ENCODE results near the gene PIP4K2B.

The PIP4K2B gene

DNA sequence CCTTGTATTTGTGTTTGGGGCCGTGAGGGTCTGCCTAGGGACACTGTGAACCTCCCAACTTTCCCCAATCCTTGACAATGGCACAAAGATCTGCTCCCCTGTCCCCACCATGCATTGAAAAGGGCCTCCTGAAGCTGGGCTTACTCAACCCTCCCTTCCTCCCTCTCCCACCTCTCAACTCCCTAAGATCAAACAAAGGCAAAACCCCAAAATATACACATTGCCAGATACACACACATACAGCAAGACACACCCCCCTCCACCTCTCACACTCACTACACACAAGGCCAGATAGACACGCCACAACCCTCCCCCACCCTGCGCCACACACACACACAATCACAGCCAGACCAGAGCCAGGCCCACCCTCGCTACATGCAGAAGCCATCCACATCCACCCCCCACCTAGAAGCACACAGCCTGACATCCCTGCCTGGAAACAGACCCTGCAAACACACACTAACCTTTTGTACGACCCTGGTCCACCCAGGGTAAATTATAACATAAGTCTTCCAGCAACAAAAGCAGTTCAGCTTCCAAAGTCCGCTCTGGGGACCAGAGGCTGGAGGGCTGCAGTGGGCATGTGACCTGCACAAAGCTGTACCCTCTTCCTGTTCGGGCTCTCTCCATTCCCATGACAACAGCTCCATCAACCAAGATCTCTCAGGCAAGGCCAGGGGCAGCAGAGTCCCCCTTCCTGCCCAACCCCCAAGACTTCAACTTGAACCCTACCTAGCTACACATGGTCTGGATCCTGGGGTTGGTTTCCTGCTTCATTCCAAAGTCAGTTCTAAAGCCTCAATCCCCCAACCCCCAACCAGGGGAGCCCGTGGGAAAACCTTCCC lies 53.1 kb downstream of the PIP4K2B start:
- DNase-seq (ENCODE audit: low read depth, low spot score), result no peak

DNA sequence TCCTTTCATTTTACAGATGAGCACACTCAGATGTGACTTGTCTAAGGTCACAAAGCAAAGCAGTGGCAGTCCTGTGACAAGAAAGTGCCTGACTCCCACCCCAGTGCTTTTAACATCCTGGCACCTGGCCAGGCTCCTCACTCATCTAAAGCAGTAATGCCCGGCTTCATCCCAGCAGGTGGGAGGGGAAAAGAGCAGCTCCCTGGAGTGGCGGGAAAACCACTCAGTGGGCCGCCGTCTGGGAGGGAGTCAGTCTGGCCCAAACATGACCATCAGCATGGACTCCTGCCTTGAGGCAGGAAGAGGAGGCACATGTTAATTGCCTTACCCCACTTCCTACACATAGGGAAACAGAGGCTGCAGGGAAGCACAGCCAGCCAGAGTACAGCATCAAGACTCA lies 53.8 kb downstream of the PIP4K2B start:
- DNase-seq (ENCODE audit: low read depth, low spot score), result no peak

DNA sequence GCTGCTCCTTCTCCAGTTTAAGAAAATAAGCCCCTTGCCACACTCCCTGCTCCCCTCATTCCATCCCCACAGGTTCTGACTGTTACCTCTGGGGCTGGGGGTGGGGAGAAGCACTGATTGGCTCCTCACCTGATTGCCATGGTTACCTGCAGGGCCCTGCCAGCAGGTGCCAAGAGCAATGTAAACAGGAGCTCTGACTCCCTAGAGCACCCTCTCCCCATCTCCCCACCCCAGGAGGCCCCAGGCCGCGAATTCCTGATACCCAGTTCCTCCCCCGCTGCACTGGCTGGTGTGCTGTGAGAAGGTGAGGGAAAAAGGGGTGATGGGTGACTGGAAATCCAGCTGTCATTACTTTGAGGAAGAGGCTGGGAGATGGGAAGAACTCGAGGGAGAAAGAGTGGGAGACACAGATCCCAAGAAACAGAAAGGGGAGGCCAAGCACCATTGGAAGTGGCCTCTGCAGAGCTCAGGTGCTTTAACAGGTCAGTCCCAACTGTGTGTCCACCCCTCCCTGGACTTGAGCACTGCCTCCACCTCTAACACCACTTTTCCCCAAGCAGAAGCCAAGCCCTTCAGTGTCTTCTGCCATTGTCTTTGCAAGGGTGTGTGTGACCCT lies 55.7 kb downstream of the PIP4K2B start:
- no peak for DNase-seq (ENCODE audit: low read depth, low spot score)

- DNase-seq (ENCODE audit: low read depth, low spot score), result peak; percentile 87
These were observed 56.7 kb downstream of the PIP4K2B start for GRCh38 chr17:38742411-38743308.

DNA sequence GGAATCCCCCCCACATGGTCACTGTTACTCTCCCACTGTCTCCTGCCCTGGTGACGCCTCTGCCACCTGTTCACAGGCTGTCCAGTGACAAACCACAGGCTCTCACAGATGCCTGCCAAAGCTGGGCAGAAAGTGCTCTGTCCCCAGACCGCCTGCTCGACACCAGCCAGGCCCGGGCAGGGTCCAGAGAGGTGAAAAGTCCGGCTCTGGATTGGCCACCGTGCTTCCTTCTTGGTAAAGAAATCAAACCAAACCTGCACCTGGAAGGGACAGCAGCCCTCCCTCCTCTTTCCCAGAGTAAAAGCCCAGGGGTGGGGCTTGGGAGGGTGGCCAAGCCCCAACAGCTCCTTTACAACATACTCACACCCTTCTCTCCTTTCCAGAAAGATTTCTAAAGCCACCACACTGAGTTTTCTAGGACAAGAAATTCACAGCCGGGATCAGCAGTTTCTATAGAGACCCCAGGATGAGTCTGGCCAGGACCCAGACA lies 57.4 kb downstream of the PIP4K2B start:
- DNase-seq (ENCODE audit: low read depth, low spot score), result peak; percentile 70

DNA sequence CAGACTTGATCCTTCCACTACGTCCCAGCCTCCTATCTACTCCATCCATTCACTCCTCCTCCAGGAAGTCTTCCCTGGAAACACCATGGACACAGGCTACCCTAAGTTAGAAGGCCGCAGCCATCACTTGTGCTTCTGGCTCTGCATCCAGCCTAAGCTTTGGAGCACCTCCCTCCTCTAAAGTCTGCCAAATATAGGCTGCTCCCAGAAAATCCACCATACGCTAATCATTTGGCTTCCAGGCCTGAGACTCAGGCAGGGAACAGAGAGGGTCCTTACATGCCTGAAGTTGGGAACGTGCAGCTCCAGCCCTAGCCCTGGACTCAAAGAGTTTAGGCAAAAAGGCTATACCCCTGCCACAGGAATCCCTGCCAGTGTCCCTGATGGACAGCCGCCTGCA lies 57.9 kb downstream of the PIP4K2B start:
- no peak for DNase-seq (ENCODE audit: low read depth, low spot score)

GRCh38 chr17:38740806-38741205 lies 58.5 kb downstream of the PIP4K2B start:
- no peak for DNase-seq (ENCODE audit: low read depth, low spot score)

DNA sequence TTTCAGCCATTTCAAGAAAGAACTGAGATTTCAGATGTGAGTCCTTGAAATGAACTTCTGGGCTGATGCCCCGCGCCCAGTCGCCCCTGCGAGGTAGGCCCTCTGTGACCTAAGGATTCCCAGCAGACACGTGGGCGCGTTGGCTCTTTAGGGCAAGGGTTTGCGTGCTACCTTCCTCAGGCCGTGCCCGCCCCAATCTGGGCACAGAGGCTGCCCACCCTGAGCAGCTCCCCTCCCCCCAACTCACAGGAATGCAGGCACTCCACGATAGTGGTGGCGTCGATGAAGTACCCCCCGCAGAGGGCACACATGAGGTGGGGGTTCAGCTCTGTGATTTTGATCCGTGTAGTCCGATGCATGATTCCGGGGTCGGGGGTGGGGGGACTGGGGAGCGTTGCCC lies 59.3 kb downstream of the PIP4K2B start:
- no peak for DNase-seq (ENCODE audit: low read depth, low spot score)

DNA sequence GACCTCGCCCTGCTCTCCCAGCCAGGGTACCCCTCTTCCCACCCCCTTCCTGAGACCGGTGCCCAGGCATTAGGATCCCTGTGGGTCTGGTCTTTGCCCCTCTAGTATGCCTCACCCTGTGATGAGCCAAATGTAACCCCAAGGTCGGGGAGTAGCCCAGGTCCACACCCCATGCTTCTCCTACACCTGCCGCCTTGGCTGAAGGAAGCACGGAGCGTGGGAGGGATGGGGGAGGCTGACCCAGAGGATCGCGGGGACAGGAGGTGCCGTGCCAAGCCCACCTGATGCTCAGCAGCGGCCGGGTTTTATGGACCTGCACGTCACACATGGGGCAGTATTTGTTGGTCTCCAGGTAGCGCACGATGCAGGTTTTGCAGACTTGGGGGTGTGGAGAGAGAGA lies 60.1 kb downstream of the PIP4K2B start:
- no peak for DNase-seq (ENCODE audit: low read depth, low spot score)

DNA sequence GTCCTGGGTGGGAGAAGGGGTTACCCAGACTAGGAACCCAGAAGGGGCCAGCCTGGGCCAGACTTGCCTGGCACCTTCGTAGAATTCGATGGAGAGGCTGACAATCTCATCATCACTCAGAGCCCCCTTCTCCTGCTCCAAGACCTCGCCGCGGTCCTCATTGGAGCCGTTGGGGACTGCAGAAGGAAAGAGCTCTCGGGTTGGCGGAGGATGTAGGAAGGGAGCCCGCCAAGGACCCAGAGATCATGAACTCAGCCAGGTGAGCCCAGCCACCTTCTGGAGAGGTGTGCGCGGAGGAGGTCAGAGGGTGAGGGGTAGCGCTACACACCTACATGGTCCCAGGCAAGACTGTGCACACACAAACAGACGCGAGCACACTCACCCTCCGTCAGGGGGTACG lies 60.7 kb downstream of the PIP4K2B start:
- DNase-seq (ENCODE audit: low read depth, low spot score), result no peak

- no peak for DNase-seq (ENCODE audit: low read depth, low spot score)
These were observed 61.2 kb downstream of the PIP4K2B start for GRCh38 chr17:38738007-38738662.

GRCh38 chr17:38735161-38735997 lies 64.0 kb downstream of the PIP4K2B start:
- DNase-seq (ENCODE audit: low read depth, low spot score), result peak; percentile 67

DNA sequence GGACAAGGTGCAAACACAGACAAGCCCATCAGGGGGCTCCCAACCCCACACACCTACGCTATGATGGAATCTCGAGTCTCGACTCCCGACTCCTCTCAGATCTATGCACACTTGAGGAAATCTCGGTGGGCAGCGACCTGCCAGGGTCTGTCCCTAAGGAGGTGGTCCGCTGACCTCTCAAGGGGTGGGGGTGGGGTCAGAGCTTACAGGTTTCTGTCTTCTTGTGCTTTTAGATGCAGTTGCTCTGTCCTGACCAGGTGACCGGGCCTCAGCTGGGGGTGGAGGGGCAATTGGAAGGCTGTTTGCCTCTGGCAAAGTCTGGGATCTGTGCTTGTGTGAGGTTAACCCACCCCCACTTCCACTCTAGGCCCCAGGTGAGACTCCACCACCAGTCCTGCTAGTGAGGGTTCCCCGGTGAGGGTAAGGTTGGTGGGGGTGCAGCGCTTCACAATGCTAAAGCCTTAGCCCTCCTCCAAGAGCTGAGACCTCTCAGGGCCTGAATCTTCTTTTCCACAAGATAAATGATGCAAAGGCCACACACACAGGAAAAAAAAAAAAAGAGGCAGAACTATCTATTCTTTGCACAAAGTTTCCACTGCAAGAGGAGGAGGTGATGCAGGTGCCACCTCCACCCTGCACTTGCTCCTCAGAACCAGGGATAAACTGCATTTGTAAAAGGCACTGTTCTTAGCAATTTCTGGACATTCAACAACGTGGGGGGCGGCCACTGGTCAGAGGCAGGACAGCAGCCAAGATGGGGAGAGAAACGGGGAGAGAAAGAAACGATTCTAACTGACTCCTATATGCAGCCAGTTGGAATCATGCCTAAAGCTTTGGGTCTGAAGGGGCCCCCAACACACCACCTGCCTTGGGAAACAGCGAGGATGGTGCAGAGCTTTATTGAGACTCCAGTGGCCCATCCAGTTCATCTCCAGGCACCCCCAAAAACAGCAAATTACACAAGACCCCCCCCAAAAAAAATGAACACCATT lies 65.1 kb downstream of the PIP4K2B start:
- no peak for DNase-seq (ENCODE audit: low read depth, low spot score)

DNA sequence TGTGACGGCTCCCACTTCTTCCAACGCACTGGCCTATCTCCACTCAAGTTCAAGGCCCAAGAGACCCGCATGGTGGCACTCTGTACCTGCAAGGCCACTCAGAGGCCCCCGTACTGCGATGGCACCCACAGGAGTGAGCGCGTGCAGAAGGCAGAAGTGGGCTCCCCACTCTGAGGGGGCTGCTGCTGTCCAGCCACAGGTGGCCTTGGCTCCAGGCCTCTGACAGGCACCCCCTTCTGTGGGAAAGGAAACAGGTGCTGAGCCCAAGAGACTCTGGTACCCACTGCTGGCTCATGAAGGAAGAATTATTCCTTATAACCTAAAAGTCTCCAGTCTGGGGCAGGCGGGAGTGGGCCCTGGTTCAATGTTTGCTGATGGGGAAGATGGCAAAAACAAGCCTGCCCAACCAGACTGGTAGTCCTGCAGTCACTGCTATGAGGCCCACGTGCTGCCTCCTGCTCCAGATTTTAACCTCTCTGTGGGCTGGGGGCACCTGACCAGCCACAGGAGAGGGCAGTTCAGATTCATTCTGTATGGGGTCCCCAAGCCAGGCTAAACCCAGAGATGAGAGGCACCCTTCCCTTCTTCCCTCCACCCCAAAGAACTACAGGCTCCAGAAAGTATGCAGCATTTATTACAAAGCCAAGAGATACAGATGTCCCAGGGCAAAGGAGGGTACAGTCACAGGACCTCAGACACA lies 65.9 kb downstream of the PIP4K2B start:
- no peak for DNase-seq (ENCODE audit: low read depth, low spot score)

- no peak for DNase-seq (ENCODE audit: low read depth, low spot score)
These were observed 66.7 kb downstream of the PIP4K2B start for GRCh38 chr17:38732376-38733281.

DNA sequence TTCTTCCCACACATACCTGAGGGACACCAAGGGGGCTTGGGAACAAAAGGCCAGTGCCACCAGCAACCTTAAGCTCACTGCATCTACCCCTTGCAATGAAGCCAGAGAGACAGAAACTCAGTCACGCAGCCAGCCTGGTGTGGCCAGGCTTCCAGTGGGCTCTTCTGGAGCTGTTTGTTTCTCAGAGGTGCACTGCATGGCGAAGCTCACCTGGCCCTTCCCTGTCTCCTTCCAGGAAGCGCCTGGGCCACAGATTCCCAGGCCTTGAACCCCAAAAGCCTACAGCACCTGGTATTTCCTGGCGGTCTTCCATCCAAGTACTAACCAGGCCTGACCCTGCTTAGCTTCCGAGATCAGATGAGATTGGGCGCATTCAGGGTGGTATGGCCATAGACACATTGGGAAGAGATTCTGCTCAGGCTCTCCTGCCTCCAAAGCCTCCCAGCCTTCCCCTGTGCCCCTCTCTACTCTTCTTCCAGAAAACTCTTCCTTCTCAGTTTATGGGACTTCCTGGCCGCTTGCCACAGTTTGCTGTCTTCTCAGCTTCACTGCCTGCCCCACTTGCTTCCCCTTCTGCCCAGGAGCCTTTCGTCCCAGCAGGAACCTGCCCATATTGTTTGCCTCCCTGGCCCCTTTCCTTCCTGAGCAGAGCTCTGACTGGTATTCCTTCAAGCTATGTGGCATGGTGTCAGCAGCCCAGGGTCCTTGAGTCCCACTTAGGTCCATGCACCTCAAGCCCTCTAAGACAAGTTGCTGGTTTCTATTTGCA lies 67.6 kb downstream of the PIP4K2B start:
- DNase-seq (ENCODE audit: low read depth, low spot score), result no peak

Data from astrocyte of the hippocampus (primary cell).